SK-N-SH (cell line): Measurements from ENCODE around the gene IGSF3. TPM values are rescaled to one million over a fixed set of nuclear protein-coding genes. Genes with fewer than 3 reads are reported as not detected.

Source experiments
- CTCF ChIA-PET: fragments of 300-600, 350-600 bp; formaldehyde crosslinking; extraction: SDS; loops from one replicate; lab custom pipeline; 2021; lab: Yijun Ruan, JAX
- POLR2A ChIA-PET: fragments of 350-600 bp; sonication (Branson Sonifier 250); formaldehyde crosslinking; extraction: SDS; loops from one replicate; lab custom pipeline; 2020; ENCODE audit warnings: antibody characterized with exemption, inconsistent platforms; lab: Yijun Ruan, JAX
- DNase-seq: peaks from one replicate; pipeline ENCODE4 v3.0.0; 2012
- H2AFZ ChIP-seq: fragments of 200-600 bp; sonication (generic); 2 replicates; pipeline ENCODE4 v1.8.1; 2016; ENCODE audit warnings: antibody characterized with exemption, mild to moderate bottlenecking, low read depth
- H3F3A ChIP-seq: fragments of 200-600 bp; sonication (generic); replicated peaks from 2 replicates; pipeline ENCODE3; 2016; ENCODE audit warnings: antibody characterized with exemption, mild to moderate bottlenecking; ENCODE audit not compliant: insufficient read depth
- H3K27ac ChIP-seq, 2 experiments: fragments of 200-500 bp in 1 of 2; fragments of 200-600 bp in 1 of 2; sonication (Bioruptor generic) in 1 of 2; sonication (generic), shearing (Covaris generic) in 1 of 2; 2 replicates each; pipeline versions ENCODE4 v1.5.1 to v1.6.1; 2014 to 2016; ENCODE audit warnings: low read depth in 2 of 2, inconsistent platforms in 1 of 2, low read length in 1 of 2, mild to moderate bottlenecking in 1 of 2, mixed read lengths in 1 of 2
- H3K27me3 ChIP-seq: fragments of 200-600 bp; sonication (generic), shearing (Covaris generic); 2 replicates; pipeline ENCODE4 v1.6.1; 2016; ENCODE audit warnings: mixed run types; ENCODE audit not compliant: insufficient read depth
- H3K36me3 ChIP-seq, 2 experiments: fragments of 200-500 bp in 1 of 2; fragments of 200-600 bp in 1 of 2; sonication (Bioruptor generic) in 1 of 2; sonication (generic) in 1 of 2; replicated peaks in 1 of 2; 2 replicates each; pipeline versions ENCODE3 to v1.5.1; 2014 to 2016; ENCODE audit warnings: low read length in 1 of 2, mild to moderate bottlenecking in 1 of 2; ENCODE audit not compliant: insufficient read depth in 2 of 2, control insufficient read depth in 1 of 2
- H3K4me1 ChIP-seq, 2 experiments: fragments of 200-500 bp in 1 of 2; fragments of 200-600 bp in 1 of 2; sonication (Bioruptor generic) in 1 of 2; sonication (generic), shearing (Covaris generic) in 1 of 2; 2 replicates each; pipeline versions ENCODE4 v1.5.1 to v1.6.1; 2014 to 2016; ENCODE audit warnings: low read depth in 1 of 2, low read length in 1 of 2, mixed run types in 1 of 2; ENCODE audit not compliant: insufficient read depth in 2 of 2, control insufficient read depth in 1 of 2
- H3K4me2 ChIP-seq: fragments of 200-600 bp; sonication (generic), shearing (Covaris generic); 2 replicates; pipeline ENCODE4 v1.6.1; 2017; ENCODE audit warnings: mixed run types
- H3K4me3 ChIP-seq, 2 experiments: fragments of 200-500 bp in 1 of 2; fragments of 200-600 bp in 1 of 2; sonication (Bioruptor generic) in 1 of 2; sonication (generic), shearing (Covaris generic) in 1 of 2; 2 replicates each; pipeline versions ENCODE4 v1.5.1 to v1.8.1; 2014 to 2016; ENCODE audit warnings: low read depth in 2 of 2, inconsistent platforms in 1 of 2, low read length in 1 of 2, mild to moderate bottlenecking in 1 of 2, mixed read lengths in 1 of 2, moderate library complexity in 1 of 2
- H3K79me2 ChIP-seq: fragments of 200-600 bp; sonication (generic); 2 replicates; pipeline ENCODE4 v1.8.1; 2017; ENCODE audit warnings: mild to moderate bottlenecking; ENCODE audit not compliant: insufficient read depth
- H3K9ac ChIP-seq: fragments of 200-600 bp; sonication (generic); 2 replicates; pipeline ENCODE4 v1.6.1; 2017; ENCODE audit warnings: mixed run types
- H3K9me2 ChIP-seq: fragments of 200-600 bp; sonication (generic); 2 replicates; pipeline ENCODE4 v1.6.1; 2017; ENCODE audit warnings: mixed run types
- H3K9me3 ChIP-seq: fragments of 200-600 bp; sonication (generic); 2 replicates; pipeline ENCODE4 v1.6.1; 2017; ENCODE audit warnings: mixed run types, mild to moderate bottlenecking, moderate library complexity
- H4K20me1 ChIP-seq: fragments of 200-600 bp; sonication (generic); 2 replicates; pipeline ENCODE4 v1.6.1; 2017; ENCODE audit warnings: mild to moderate bottlenecking, mixed run types; ENCODE audit not compliant: insufficient read depth
- FOXJ3 ChIP-seq: sonication (generic); formaldehyde crosslinking; IDR thresholded peaks from 2 replicates; pipeline ENCODE4 v1.5.1; 2020; ENCODE audit warnings: mild to moderate bottlenecking, missing genetic modification reagents
- GABPA ChIP-seq: IDR thresholded peaks from 2 replicates; pipeline ENCODE4 v1.4.0; 2012; ENCODE audit warnings: low read depth, mild to moderate bottlenecking
- POLR2AphosphoS5 ChIP-seq: IDR thresholded peaks from 2 replicates; pipeline ENCODE4 v1.6.1; 2012; ENCODE audit warnings: low read depth, low read length
- TEAD4 ChIP-seq: IDR thresholded peaks from 2 replicates; pipeline ENCODE4 v1.4.0; 2012; ENCODE audit warnings: mild to moderate bottlenecking, borderline replicate concordance; ENCODE audit not compliant: insufficient read depth
- YY1 ChIP-seq: IDR thresholded peaks from 2 replicates; pipeline ENCODE4 v1.4.0; 2012; ENCODE audit warnings: low read depth, mild to moderate bottlenecking
- WGBS: methylation state at CpG from one replicate; pipeline ENCODE4 v1.1.6; 2017; ENCODE audit warnings: low lambda C conversion rate; 5-methylcytosine and 5-hydroxymethylcytosine counted together
- polyA plus RNA-seq, 3 experiments: library from polyadenylated mRNA; depleted of rRNA; stranded (reverse); fragments of >200 nt; gene quantifications; 2 replicates each; pipeline ENCODE4 v1.2.3, GENCODE V29; 2012
- TF ChIP-seq, protein P1 (sequence below): IDR thresholded peaks from 2 replicates; pipeline ENCODE4 v1.4.0; 2012; ENCODE audit warnings: low read depth, borderline replicate concordance
- TF ChIP-seq, protein P2 (sequence below): IDR thresholded peaks from 2 replicates; pipeline ENCODE4 v1.4.0; 2012; ENCODE audit warnings: low read depth
- TF ChIP-seq, protein P3 (sequence below): fragments of 200-600 bp; sonication (generic); IDR thresholded peaks from 2 replicates; pipeline ENCODE4 v1.6.1; 2017; ENCODE audit warnings: antibody characterized with exemption, mild to moderate bottlenecking, moderate library complexity
- TF ChIP-seq, protein P4 (sequence below): IDR thresholded peaks from 2 replicates; pipeline ENCODE4 v1.6.1; 2012; ENCODE audit warnings: mild to moderate bottlenecking, low read depth, low read length, moderate library complexity

The IGSF3 gene
- polyA plus RNA-seq, 1 of the 3 experiments (the other 2 are of a cell fraction): 3.0 TPM

DNA sequence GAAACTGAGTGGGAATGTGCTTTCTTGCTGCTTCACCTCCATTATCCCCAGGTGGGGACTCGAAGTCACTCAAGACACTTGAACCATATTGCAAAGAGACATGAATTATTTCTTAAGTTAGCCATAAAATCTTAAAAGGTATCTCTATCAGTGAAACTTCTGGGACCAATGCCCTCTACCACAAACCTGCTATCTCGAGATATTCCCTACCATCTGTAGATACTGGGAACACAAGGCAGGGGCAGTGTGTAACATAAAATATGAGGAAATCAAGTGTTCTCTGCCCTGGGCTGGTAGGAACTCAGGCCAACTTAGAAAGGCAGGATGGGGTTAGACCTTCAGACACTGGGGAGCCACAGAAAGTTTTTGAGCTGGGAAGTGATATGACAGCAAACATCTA lies 95.4 kb downstream of the IGSF3 start:
- 91% methylated on average over 2 of the region's 2 CpGs for whole genome bisulfite sequencing

More for the DNA sequence above, 95.4 kb downstream of the IGSF3 start:
- ChIA-PET POLR2A (no interaction called here), CTCF (interaction anchor here (0.9 to 4.1 kb wide), 7 partner anchors 14 to 482 kb away, joined by 3 to 33 read pairs (median 3); no protein-coding TSS in a partner anchor)
- no peaks in the 10 kb centered on the region for H3K27me3 ChIP-seq
- no peaks in the 10 kb centered on the region for H3K9me2 ChIP-seq
- H3K27ac ChIP-seq: no peak overlapping the region
- peaks cover 3 to 22% of the 10 kb centered on the region in 2 experiments; a peak in 2 of 4 replicates for H3K4me1 ChIP-seq
- no peaks in the 10 kb centered on the region for H4K20me1 ChIP-seq
- no peaks in the 10 kb centered on the region for H3K9me3 ChIP-seq
- H3K9ac ChIP-seq: no peak overlapping the region
- H3F3A ChIP-seq: peaks cover 5% of the 10 kb centered on the region
- no peaks in the 10 kb centered on the region for H3K36me3 ChIP-seq
- H3K79me2 ChIP-seq: peaks cover 30% of the 10 kb centered on the region
- no peak overlapping the region for H3K4me3 ChIP-seq
- H2AFZ ChIP-seq: no peak overlapping the region
- no peak for DNase-seq
- no peak overlapping the region for H3K4me2 ChIP-seq
- TF ChIP-seq, protein P1, sequence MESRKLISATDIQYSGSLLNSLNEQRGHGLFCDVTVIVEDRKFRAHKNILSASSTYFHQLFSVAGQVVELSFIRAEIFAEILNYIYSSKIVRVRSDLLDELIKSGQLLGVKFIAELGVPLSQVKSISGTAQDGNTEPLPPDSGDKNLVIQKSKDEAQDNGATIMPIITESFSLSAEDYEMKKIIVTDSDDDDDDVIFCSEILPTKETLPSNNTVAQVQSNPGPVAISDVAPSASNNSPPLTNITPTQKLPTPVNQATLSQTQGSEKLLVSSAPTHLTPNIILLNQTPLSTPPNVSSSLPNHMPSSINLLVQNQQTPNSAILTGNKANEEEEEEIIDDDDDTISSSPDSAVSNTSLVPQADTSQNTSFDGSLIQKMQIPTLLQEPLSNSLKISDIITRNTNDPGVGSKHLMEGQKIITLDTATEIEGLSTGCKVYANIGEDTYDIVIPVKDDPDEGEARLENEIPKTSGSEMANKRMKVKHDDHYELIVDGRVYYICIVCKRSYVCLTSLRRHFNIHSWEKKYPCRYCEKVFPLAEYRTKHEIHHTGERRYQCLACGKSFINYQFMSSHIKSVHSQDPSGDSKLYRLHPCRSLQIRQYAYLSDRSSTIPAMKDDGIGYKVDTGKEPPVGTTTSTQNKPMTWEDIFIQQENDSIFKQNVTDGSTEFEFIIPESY: no peak
- TF ChIP-seq, protein P2, sequence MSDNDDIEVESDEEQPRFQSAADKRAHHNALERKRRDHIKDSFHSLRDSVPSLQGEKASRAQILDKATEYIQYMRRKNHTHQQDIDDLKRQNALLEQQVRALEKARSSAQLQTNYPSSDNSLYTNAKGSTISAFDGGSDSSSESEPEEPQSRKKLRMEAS: no peak
- no peak for TF ChIP-seq FOXJ3 (CRISPR knock-in tag)
- TF ChIP-seq GABPA: no peak
- TF ChIP-seq, protein P3, sequence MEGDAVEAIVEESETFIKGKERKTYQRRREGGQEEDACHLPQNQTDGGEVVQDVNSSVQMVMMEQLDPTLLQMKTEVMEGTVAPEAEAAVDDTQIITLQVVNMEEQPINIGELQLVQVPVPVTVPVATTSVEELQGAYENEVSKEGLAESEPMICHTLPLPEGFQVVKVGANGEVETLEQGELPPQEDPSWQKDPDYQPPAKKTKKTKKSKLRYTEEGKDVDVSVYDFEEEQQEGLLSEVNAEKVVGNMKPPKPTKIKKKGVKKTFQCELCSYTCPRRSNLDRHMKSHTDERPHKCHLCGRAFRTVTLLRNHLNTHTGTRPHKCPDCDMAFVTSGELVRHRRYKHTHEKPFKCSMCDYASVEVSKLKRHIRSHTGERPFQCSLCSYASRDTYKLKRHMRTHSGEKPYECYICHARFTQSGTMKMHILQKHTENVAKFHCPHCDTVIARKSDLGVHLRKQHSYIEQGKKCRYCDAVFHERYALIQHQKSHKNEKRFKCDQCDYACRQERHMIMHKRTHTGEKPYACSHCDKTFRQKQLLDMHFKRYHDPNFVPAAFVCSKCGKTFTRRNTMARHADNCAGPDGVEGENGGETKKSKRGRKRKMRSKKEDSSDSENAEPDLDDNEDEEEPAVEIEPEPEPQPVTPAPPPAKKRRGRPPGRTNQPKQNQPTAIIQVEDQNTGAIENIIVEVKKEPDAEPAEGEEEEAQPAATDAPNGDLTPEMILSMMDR: no peak
- no peak for TF ChIP-seq YY1
- TF ChIP-seq TEAD4: no peak
- TF ChIP-seq, protein P4, sequence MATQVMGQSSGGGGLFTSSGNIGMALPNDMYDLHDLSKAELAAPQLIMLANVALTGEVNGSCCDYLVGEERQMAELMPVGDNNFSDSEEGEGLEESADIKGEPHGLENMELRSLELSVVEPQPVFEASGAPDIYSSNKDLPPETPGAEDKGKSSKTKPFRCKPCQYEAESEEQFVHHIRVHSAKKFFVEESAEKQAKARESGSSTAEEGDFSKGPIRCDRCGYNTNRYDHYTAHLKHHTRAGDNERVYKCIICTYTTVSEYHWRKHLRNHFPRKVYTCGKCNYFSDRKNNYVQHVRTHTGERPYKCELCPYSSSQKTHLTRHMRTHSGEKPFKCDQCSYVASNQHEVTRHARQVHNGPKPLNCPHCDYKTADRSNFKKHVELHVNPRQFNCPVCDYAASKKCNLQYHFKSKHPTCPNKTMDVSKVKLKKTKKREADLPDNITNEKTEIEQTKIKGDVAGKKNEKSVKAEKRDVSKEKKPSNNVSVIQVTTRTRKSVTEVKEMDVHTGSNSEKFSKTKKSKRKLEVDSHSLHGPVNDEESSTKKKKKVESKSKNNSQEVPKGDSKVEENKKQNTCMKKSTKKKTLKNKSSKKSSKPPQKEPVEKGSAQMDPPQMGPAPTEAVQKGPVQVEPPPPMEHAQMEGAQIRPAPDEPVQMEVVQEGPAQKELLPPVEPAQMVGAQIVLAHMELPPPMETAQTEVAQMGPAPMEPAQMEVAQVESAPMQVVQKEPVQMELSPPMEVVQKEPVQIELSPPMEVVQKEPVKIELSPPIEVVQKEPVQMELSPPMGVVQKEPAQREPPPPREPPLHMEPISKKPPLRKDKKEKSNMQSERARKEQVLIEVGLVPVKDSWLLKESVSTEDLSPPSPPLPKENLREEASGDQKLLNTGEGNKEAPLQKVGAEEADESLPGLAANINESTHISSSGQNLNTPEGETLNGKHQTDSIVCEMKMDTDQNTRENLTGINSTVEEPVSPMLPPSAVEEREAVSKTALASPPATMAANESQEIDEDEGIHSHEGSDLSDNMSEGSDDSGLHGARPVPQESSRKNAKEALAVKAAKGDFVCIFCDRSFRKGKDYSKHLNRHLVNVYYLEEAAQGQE: no peak
- TF ChIP-seq POLR2AphosphoS5: no peak
